HG02943 (cell line): ENCODE data around the gene TIE1.

Experiments used
- ATAC-seq: cut with Tn5 transposase; IDR thresholded peaks from one replicate; pipeline ENCODE4 v1.9.1; 2021; ENCODE audit warnings: mild to moderate bottlenecking, low read depth, moderate library complexity; ENCODE audit not compliant: unreplicated experiment

Gene TIE1

GRCh38 chr1:43334453-43335205 lies 33.8 kb downstream of the TIE1 start:
- no peak for ATAC-seq

DNA sequence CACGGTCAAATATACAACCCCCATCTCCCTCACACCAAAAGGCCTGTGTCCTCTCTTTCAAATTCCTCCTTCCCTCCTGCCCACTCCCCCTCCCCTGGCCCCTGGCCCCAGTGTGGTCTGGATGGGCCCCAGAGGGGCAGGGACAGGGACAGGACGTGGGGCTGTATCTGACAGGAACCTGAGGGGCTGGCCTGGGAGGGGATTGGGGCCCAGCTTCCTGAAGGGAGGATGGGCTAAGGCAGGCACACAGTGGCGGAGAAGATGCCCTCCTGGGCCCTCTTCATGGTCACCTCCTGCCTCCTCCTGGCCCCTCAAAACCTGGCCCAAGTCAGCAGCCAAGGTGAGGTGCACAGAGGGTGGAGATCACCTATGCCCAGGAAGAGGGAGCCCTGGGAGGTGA lies 36.8 kb downstream of the TIE1 start, which contains the start of gene MPL:
Gene MPL, plus strand, starts transcription at position 231 of the 400 bp plus-strand sequence. Its CDS starts 31 bp downstream, at position 262.
- ATAC-seq, result no peak

GRCh38 chr1:43338001-43338400 lies 37.2 kb downstream of the TIE1 start:
- no peak for ATAC-seq

- ATAC-seq, result no peak
These were observed 38.9 kb downstream of the TIE1 start for GRCh38 chr1:43339584-43340232.

DNA sequence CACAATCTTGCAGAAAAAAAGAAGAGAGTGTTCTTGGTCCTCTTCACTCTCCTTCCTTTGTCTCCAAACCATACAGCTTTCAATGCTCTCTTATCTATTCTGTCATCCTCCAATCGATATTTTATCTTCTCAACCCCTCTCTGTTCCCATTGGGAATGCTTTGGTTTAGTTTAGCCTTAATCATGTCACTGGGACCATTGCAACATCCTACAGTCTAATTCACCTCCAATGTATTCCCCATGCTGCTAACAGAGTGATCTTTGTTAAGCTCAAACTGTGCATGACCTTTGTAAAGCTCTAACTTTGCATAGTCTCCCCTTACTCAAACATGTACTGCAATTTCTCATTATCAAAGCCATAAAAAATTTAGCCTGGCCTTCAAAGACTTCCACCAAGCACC lies 39.8 kb downstream of the TIE1 start:
- ATAC-seq, result no peak

DNA sequence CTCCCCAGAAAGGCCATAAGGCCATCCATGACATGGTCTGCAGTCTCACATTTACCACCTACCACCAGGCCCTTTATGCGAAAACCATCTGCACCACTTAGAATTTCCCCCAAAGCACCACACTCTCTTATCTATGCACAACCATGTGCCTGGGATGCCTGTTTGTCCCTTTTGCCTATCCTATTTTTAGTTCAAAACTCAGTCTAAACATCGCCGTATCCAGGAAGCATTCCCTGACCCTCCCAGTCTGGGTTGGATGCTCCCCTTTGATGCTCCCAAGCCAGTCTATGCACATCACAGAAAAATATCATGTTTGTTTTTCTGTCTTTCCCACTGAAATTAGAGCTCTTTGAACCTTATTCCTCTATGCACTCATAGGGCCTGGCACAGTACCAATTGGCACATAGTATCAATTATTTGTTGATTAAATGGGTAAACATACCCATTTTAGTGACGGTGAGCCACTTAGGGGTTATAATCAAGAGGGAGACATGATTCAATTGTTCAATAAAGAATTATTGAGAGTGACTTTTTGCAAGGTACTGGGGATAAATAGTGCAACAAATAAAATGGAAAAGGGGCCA lies 43.6 kb downstream of the TIE1 start:
- no peak for ATAC-seq

GRCh38 chr1:43345120-43345519 lies 44.3 kb downstream of the TIE1 start:
- ATAC-seq, result no peak

GRCh38 chr1:43346636-43347035 lies 45.9 kb downstream of the TIE1 start:
- ATAC-seq, result no peak

DNA sequence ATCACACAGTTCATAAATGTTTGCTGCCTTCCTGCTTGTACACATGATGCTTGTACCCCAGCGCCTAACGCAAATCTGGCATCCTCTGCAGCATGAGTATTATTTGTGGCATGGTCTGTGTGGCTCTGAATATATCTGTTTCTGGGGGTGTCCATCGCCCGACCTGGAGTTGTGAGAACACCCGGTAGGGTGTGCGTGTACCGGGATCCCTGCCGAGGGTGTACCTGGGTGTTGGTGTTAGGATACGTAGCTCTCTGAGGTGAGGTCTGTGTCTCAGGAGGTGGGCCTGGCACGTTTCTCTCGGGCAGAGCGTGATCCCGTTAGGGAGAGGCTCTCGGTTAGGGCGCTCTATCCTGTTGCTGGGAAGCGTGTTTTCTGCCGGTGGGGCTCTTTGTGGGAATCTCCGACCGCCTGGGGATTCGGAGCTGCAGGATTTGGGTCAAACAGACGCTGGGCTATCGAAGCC lies 47.6 kb downstream of the TIE1 start:
- ATAC-seq, result no peak

- no peak for ATAC-seq
These were observed 48.2 kb downstream of the TIE1 start for GRCh38 chr1:43348809-43349593.

- ATAC-seq, result no peak
These were observed 49.0 kb downstream of the TIE1 start for GRCh38 chr1:43349594-43350306.

- ATAC-seq, result no peak
These were observed 50.2 kb downstream of the TIE1 start for GRCh38 chr1:43350976-43351375.

GRCh38 chr1:43351421-43352350 lies 50.9 kb downstream of the TIE1 start:
- no peak for ATAC-seq

DNA sequence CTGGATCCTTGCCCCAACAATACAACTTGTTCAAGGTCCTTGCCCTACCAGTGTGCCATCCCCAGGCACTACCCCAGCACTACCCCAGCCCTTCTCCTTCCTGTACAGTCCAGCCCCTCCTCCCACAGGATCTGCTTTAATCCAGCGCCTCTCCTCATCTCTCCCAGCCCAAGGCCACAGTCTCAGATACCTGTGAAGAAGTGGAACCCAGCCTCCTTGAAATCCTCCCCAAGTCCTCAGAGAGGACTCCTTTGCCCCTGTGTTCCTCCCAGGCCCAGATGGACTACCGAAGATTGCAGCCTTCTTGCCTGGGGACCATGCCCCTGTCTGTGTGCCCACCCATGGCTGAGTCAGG lies 51.5 kb downstream of the TIE1 start:
- ATAC-seq, result no peak

- ATAC-seq, result no peak
These were observed 52.1 kb downstream of the TIE1 start for GRCh38 chr1:43352881-43353280.

GRCh38 chr1:43354471-43354870 lies 53.7 kb downstream of the TIE1 start:
- ATAC-seq, result no peak

DNA sequence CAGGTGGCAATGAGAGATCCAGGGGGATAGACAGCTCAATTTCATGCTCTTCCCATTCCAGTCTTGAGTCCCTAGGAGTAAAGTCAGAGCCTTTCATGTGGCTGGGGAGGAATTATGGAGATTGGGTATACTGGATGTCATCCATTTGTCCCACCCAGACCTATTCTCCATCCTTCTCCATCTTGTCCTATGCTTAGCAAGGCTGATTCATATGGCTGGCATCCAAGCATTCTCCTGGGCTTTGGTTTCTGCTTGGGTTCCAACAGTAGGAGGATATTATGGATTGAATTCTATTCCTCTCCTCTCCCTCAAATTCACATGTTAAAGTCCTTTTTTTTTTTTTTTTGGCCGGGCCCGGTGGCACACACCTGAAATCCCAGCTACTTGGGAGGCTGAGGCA lies 54.2 kb downstream of the TIE1 start:
- ATAC-seq, result no peak

- ATAC-seq, result no peak
These were observed 56.5 kb downstream of the TIE1 start for GRCh38 chr1:43357251-43357650.

DNA sequence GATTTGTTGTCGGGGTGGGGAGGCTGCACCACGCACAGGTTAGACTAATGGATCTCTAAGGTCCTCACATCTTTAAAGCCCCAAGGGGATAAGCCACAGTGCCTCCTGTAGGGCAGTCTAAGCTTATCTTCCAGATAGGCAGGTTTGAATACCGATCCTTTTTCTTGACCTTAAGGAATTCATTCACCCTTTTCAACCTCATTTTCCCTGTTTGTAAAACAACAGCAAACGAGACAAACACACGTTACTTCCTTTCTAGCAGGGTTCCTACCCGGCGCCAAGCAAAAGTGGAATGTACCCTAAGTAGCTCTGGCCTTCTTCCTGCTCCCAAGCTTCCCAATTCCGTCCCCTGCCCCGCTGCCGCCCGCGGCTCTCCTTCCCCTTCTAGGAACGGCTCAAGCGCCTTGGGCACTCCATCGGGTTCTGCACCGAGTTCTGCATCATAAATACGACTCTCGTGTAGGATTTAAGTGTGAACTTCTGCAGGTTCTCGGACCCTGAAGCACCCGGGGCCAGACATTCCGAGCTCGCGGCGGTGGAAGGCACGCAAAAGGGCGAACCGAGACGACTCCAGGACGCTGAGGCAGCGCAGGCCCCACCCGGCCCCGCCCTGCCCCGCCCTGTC lies 57.5 kb downstream of the TIE1 start:
- ATAC-seq, result peak; percentile 22
